NCI-H510A treated with DMSO at 0.1 percent for 48 hours (cell line): ENCODE data around the gene ST3GAL3.
"Not testable (repeated sequence)": the region's sequence is repeated elsewhere in the genome, so short reads cannot be mapped to it uniquely, and the experiment has no call there.

Experiments
- DNase-seq: peaks from one replicate; lab custom pipeline; 2025; lab: John Stamatoyannopoulos, UW

ST3GAL3 gene

DNA sequence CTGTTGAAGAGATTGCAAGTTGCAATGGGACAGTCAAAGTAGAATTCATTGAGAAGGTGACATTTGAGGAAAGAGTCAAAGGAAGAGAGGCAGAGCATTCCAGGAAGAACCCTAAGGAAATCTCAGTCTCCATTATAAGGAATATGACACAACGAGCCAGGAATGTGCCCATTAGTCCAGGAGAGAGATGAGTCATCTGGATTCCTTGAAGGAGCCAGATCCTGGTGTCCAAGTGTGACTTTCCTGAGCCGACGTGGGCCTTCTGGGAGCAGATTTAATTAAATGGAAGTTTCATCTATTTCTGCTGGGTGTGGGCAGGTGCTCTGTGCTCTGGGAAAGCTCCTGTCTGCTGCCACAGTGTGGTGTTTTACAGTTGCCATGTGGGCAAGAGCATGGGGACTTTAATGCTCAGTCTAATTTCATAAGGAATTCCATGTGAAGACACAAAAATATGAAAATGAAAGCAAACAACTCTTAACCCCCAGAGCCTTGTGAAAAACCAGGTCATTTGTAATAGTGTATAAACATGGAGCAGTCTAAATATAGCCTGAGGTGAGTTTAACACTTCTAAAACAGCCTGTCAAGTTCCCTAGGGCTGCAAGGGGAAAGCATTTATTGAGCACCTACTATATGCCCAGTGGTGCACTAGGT, 114.8 kb downstream of the ST3GAL3 start:
- no peak for DNase-seq

GRCh38 chr1:43824795-43825194, 117.5 kb downstream of the ST3GAL3 start:
- DNase-seq = no peak

DNA sequence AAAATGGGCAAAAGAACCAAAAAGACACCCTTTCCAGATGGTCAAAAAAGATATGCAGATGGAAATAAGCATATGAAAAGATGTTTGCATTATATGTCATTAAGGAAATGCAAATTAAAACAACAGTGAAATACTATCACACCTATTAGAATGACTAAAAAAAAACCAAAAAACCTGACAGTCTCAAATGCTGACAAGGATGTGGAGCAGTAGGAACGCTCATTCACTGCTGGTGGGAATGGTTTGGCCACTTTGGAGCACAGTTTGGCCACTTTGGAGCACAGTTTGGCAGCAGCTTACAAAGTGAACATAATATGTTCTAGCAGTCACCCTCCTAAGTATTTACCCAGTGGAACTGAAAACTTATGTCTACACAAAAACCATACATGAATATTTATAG, 121.2 kb downstream of the ST3GAL3 start:
- DNase-seq = no peak

GRCh38 chr1:43830802-43831201, 123.5 kb downstream of the ST3GAL3 start:
- DNase-seq = no peak

DNA sequence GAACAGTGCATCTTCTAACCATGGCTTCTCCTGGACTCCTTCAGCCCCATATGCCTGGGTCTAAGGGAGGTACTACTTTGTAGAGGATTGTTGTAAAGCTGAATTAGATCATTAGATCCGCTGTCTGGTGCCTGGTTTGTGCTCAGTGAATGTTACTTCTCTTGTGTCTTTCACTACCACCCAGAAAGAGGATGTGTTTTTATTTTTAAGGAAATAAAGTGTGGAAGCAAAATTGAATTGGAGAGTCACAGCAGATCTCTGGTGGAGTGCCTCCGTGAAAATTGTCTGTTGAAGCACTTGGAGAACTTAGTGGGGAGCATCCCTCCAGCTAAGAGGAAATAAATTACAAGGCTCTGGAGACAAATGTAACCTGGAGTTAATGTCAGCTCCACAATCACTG, 124.5 kb downstream of the ST3GAL3 start:
- no peak for DNase-seq

GRCh38 chr1:43832255-43832654, 124.9 kb downstream of the ST3GAL3 start:
- DNase-seq = no peak

DNA sequence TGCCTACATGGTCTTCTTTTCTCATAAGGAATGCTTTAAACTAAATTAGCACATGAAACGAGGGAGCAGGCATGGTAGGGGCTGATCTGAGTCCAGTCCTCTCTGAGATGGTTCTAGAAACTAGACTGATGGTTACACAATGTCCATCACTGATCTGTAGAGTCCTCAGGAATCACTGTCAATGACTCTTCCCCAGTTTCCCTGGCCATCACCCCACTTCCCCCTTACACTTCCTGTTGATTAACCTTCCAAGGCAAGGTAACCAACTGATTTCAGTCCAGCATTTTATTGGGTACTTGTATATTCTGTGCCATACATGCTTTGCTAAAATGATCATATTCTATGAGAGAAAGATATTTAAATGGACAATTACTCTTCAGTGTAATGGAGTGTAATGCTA, 125.7 kb downstream of the ST3GAL3 start:
- no peak for DNase-seq

DNA sequence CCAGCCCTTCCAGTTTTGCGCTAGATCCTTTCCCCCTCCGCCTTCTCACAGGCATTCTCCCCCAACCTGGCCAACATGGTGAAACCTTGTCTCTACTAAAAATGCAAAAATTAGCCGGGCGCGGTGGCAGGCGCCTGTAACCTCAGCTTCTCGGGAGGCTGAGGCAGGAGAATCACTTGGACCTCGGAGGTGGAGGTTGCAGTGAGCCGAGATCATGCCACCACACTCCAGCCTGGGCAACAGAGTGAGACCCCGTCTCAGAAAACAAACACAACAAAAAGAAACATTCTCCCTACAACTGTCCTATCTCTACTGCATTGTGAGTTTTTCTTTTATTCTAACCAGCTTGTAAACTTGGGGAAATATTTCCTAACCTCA, 126.6 kb downstream of the ST3GAL3 start:
- DNase-seq = not testable (repeated sequence)

GRCh38 chr1:43834280-43835081, 127.1 kb downstream of the ST3GAL3 start:
- no peak for DNase-seq

- DNase-seq = no peak
Measured at GRCh38 chr1:43835082-43836021, 128.0 kb downstream of the ST3GAL3 start.

- peak; percentile 100 for DNase-seq
Measured at GRCh38 chr1:43836267-43836951, 129.1 kb downstream of the ST3GAL3 start.

- no peak for DNase-seq
Measured at GRCh38 chr1:43839056-43839455, 131.7 kb downstream of the ST3GAL3 start.

- no peak for DNase-seq
Measured at GRCh38 chr1:43841321-43842174, 134.2 kb downstream of the ST3GAL3 start.

DNA sequence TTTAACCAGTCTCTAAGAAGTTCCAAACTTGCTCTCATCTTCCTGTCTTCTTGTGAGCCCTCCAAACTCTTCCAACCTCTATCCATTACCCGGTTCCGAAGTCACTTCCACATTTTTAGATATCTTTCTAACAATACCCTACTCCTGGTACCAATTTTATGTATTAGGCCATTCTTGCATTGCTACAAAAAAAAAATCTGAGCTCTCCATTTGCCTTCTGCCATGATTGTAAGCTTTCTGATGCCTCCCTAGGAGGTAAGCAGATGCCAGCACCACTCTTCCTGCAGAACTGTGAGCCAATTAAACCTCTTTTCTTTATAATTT, 134.8 kb downstream of the ST3GAL3 start:
- no peak for DNase-seq

DNA sequence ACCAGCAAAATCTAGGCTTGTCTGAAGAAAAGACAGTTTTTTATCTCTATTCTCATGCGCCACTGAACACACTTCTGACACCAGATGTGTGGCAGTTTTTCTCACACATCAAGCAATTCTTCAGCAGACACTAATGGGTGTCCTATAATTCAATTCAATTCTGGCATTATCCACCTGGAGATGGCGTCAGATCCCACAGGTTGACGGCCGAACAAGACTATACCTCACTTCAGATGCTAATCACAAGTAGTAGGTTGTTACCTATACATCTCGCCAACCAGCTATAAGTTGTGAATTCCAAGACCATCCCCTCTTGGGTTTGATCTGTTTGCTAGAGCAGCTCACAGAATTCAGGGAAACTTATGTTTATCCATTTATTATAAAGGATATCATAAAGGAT, 136.3 kb downstream of the ST3GAL3 start:
- DNase-seq = no peak

DNA sequence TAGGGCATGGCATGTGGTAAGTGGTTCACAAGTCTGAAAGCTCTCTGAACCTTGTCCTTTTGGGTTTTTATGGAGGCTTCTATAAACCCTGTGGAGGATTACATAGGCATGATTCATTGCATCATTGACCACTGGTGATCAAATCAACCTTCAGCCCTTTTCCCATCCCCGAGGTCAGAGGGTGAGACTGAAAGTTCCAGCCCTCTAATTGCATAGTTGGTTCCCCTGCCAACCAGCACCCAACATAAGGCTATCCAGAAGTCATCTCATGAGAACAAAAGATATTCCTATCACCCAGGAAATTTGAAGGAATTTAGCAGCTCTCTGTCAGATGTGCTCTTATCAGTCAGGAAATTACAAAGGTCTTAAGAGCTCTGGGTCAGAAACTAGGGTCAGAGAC, 136.8 kb downstream of the ST3GAL3 start:
- no peak for DNase-seq

DNA sequence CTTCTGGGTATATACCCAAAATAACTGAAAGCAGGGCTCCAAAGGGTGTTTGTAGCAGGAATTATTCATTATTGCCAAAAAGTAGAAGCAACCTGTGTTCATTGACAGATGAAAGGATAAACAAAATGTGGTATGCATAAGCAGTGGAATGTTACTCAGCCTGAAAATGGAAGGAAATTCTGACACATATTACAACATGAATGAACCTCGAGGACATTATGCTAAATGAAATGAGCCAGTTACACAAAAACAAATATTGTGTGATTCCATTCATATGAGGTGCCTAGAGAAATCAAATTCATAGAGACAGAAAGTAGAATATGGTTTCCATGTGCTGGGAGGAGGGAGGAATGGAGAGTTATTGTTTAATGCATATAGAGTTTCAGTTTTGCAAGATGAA, 140.0 kb downstream of the ST3GAL3 start:
- DNase-seq = no peak

GRCh38 chr1:43847882-43848281, 140.5 kb downstream of the ST3GAL3 start:
- DNase-seq = no peak

DNA sequence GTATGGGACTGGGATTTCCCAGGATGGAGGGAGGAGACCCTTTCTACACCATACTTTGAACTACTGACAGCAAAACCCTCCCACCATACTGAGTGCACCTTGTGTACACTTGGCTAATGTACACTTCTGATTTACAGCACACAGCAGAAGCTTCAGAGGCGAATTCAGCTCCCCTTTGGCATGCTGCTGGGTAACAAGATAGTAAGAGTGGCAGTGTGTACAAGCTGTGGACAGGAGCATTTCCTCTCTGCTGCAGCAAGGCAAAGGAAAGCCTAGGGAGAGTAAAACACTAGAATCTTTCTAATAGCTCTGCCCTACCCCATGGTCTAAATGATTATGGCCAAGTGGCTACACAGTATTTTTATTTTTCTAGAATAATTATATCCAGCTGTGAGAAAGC, 142.3 kb downstream of the ST3GAL3 start:
- DNase-seq = no peak

DNA sequence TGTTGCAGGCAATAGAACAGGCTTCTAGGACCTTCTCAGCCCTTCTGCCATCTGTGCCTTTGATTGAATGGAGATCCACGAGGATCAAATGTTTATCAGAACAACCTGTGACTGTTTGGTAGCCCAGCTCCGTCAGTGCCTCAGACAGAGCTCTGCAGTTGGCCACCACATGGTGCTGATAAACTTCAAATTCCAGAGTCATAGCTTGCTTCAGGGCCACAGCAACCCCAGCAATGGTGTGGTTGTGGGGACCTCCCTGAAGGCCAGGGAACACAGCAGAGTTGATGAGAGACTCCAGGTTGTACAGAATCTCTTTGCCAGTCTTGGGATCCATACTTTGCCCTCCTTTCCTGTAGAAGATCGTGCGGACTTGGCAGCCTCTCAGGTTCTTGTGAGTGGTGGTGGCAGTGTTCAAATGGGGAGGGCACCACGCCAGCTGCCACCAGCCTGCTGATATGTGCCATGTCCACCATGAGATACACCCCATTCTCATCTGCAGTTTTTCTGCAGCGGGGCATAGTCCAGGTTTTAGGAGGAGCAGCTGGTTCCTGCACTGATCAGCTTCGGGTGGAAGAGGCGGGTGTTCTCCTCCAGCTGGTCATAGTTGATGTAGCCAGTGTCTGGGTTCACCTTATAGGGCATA, 143.4 kb downstream of the ST3GAL3 start:
- no peak for DNase-seq
